Measurements from ENCODE around the gene NKAIN2. TPM values are rescaled to one million over a fixed set of nuclear protein-coding genes. Genes with fewer than 3 reads are reported as not detected.

NKAIN2 gene
- total and polyA plus RNA-seq, 9 of the 15 experiments (the other 6 are each of a cell fraction or from before 2014, with no cell fraction given), result not detected

DNA sequence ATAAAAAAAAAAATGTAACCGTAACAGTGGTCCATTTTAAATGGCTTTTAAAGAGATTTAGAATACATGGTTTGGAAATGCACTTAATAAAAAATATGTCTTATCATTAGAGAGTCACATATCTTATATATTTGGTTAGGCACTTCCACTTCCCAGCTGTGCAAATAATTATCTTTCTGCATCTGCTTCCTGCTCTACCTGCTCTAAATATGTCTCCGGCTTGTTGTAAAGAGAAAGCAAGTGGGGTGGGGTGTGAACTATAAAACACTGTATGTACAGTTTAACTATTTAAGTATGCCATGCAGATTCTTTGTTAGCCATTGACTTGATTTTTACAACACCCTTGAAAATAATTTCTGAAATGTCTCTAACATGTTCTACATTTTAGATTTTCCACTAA is 106.3 kb downstream of the NKAIN2 start (continued):
- TF ChIP-seq, protein P1, sequence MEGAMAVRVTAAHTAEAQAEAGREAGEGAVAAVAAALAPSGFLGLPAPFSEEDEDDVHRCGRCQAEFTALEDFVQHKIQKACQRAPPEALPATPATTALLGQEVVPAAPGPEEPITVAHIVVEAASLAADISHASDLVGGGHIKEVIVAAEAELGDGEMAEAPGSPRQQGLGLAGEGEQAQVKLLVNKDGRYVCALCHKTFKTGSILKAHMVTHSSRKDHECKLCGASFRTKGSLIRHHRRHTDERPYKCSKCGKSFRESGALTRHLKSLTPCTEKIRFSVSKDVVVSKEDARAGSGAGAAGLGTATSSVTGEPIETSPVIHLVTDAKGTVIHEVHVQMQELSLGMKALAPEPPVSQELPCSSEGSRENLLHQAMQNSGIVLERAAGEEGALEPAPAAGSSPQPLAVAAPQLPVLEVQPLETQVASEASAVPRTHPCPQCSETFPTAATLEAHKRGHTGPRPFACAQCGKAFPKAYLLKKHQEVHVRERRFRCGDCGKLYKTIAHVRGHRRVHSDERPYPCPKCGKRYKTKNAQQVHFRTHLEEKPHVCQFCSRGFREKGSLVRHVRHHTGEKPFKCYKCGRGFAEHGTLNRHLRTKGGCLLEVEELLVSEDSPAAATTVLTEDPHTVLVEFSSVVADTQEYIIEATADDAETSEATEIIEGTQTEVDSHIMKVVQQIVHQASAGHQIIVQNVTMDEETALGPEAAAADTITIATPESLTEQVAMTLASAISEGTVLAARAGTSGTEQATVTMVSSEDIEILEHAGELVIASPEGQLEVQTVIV (CRISPR knock-in tag; IDR thresholded peaks at IDR 0.05; ENCODE audit: borderline replicate concordance), result no peak

DNA sequence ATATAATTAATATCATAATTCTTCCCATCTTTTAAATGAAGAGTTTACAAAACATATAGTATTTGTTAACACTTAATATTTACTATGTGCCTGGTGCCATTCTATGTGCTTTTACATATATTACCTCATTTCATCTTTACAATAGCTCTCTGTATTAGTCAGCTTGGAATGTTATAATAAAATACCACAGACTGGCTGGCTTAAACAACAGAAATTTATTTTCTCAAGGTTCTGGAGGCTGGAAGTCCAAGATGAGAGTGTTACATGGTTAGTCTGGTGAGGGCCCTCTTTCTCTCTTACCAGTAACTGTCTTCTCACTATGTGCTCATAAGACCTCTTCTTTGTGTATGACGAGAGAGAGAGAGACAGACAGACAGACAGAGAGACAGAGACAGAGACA is 110.2 kb downstream of the NKAIN2 start:
- no peak overlapping the region for H3K9ac ChIP-seq (ENCODE audit: insufficient read depth in 1 of 2, low read depth in 2 of 2, low read length in 2 of 2)
- ChIA-PET CTCF (ENCODE audit: low intra/inter-chr PET ratio) (no interaction called here), POLR2A (no interaction called here)
- no peak for FAIRE-seq
- H2AFZ ChIP-seq (ENCODE audit: low read depth, low read length), result no peak overlapping the region
- ATAC-seq, result no peak
- BruUV-seq (replicated peaks), result no TSS peak
- DNase-seq (ENCODE audit: extremely low read depth in 1 of 4, low spot score in 3 of 4), result no peak
- in situ Hi-C loops (cut with MboI) (no loop called here), intact Hi-C loops (cut with micrococcal nuclease) (no loop called here)
- no peaks in the 10 kb centered on the region for H3K4me1 ChIP-seq (replicated peaks in 1 of 2; ENCODE audit: control insufficient read depth in 2 of 2, insufficient read depth in 2 of 2, low read length in 2 of 2)
- no peaks in the 10 kb centered on the region for H3K79me2 ChIP-seq (ENCODE audit: control insufficient read depth, insufficient read depth, low read length)
- no peaks in the 10 kb centered on the region for H3K27me3 ChIP-seq (ENCODE audit: control insufficient read depth in 2 of 2, insufficient read depth in 2 of 2, low read length in 2 of 2)
- H3K4me3 ChIP-seq, result no peak overlapping the region
- H3K9me1 ChIP-seq (ENCODE audit: control insufficient read depth, insufficient read depth, low read length), result no peaks in the 10 kb centered on the region
- WGBS (ENCODE audit: insufficient coverage, low coverage, missing lambda C conversion rate), result no CpG with 5 or more reads among the region's 1 CpG
- no peaks in the 10 kb centered on the region for H4K20me1 ChIP-seq (replicated peaks; ENCODE audit: control insufficient read depth, insufficient read depth, low read length)
- H3K9me3 ChIP-seq (replicated peaks; ENCODE audit: control insufficient read depth, insufficient read depth, low read depth, low read length), result no peaks in the 10 kb centered on the region; the same call in 1 of the 2 replicates
- no peak overlapping the region for H3K4me2 ChIP-seq (ENCODE audit: insufficient read depth, low read length)
- no peak overlapping the region for H3K27ac ChIP-seq (ENCODE audit: extremely low read depth, low read depth, low read length)
- H3K36me3 ChIP-seq (ENCODE audit: control insufficient read depth, insufficient read depth, low read length), result no peaks in the 10 kb centered on the region
- TF ChIP-seq, protein P2, sequence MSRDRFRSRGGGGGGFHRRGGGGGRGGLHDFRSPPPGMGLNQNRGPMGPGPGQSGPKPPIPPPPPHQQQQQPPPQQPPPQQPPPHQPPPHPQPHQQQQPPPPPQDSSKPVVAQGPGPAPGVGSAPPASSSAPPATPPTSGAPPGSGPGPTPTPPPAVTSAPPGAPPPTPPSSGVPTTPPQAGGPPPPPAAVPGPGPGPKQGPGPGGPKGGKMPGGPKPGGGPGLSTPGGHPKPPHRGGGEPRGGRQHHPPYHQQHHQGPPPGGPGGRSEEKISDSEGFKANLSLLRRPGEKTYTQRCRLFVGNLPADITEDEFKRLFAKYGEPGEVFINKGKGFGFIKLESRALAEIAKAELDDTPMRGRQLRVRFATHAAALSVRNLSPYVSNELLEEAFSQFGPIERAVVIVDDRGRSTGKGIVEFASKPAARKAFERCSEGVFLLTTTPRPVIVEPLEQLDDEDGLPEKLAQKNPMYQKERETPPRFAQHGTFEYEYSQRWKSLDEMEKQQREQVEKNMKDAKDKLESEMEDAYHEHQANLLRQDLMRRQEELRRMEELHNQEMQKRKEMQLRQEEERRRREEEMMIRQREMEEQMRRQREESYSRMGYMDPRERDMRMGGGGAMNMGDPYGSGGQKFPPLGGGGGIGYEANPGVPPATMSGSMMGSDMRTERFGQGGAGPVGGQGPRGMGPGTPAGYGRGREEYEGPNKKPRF (IDR thresholded peaks at IDR 0.05; ENCODE audit: low read depth, low read length), result no peak
- TF ChIP-seq, protein P3, sequence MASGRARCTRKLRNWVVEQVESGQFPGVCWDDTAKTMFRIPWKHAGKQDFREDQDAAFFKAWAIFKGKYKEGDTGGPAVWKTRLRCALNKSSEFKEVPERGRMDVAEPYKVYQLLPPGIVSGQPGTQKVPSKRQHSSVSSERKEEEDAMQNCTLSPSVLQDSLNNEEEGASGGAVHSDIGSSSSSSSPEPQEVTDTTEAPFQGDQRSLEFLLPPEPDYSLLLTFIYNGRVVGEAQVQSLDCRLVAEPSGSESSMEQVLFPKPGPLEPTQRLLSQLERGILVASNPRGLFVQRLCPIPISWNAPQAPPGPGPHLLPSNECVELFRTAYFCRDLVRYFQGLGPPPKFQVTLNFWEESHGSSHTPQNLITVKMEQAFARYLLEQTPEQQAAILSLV (tag; IDR thresholded peaks at IDR 0.05), result no peak
- TF ChIP-seq POU5F1 (IDR thresholded peaks at IDR 0.05; ENCODE audit: borderline replicate concordance, low read depth, low read length, partially characterized antibody) (no peak), RBM14 (IDR thresholded peaks at IDR 0.05; ENCODE audit: borderline replicate concordance, insufficient read depth, low read depth, low read length) (no peak), CBX8 (IDR thresholded peaks at IDR 0.05; ENCODE audit: borderline replicate concordance, extremely low read depth, low read depth, low read length, poor library complexity, severe bottlenecking) (no peak), NELFE (IDR thresholded peaks at IDR 0.05; ENCODE audit: insufficient read depth, insufficient read length) (no peak), ATF7 (IDR thresholded peaks at IDR 0.05) (no peak), MTA2 (IDR thresholded peaks at IDR 0.05; ENCODE audit: low read depth) (no peak)
- TF ChIP-seq, protein P4, sequence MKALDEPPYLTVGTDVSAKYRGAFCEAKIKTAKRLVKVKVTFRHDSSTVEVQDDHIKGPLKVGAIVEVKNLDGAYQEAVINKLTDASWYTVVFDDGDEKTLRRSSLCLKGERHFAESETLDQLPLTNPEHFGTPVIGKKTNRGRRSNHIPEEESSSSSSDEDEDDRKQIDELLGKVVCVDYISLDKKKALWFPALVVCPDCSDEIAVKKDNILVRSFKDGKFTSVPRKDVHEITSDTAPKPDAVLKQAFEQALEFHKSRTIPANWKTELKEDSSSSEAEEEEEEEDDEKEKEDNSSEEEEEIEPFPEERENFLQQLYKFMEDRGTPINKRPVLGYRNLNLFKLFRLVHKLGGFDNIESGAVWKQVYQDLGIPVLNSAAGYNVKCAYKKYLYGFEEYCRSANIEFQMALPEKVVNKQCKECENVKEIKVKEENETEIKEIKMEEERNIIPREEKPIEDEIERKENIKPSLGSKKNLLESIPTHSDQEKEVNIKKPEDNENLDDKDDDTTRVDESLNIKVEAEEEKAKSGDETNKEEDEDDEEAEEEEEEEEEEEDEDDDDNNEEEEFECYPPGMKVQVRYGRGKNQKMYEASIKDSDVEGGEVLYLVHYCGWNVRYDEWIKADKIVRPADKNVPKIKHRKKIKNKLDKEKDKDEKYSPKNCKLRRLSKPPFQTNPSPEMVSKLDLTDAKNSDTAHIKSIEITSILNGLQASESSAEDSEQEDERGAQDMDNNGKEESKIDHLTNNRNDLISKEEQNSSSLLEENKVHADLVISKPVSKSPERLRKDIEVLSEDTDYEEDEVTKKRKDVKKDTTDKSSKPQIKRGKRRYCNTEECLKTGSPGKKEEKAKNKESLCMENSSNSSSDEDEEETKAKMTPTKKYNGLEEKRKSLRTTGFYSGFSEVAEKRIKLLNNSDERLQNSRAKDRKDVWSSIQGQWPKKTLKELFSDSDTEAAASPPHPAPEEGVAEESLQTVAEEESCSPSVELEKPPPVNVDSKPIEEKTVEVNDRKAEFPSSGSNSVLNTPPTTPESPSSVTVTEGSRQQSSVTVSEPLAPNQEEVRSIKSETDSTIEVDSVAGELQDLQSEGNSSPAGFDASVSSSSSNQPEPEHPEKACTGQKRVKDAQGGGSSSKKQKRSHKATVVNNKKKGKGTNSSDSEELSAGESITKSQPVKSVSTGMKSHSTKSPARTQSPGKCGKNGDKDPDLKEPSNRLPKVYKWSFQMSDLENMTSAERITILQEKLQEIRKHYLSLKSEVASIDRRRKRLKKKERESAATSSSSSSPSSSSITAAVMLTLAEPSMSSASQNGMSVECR (CRISPR knock-in tag; IDR thresholded peaks at IDR 0.05), result no peak
